Measurements from ENCODE around the gene SMIM12.

Gene SMIM12

GRCh38 chr1:34844252-34844634, 15.3 kb downstream of the SMIM12 start:
- Mint-ChIP-seq H3K27me3 (ENCODE audit: low read depth) (no peaks in the 10 kb centered on the region), H3K4me3 (no peak overlapping the region), H3K36me3 (ENCODE audit: low read depth) (peaks cover 5% of the 10 kb centered on the region), H3K27ac (no peak overlapping the region), H3K9me3 (no peaks in the 10 kb centered on the region), H3K4me1 (ENCODE audit: low read depth) (peaks cover 1% of the 10 kb centered on the region)
- no peak for DNase-seq (ENCODE audit: low spot score)

- peaks cover 2% of the 10 kb centered on the region for H3K36me3 Mint-ChIP-seq (ENCODE audit: low read depth)
- H3K4me1 Mint-ChIP-seq (ENCODE audit: low read depth), result no peaks in the 10 kb centered on the region
- DNase-seq (ENCODE audit: low spot score), result no peak
- no peak overlapping the region for H3K27ac Mint-ChIP-seq
- no peaks in the 10 kb centered on the region for H3K9me3 Mint-ChIP-seq
- H3K27me3 Mint-ChIP-seq (ENCODE audit: low read depth), result no peaks in the 10 kb centered on the region
- H3K4me3 Mint-ChIP-seq, result no peak overlapping the region
Measured at GRCh38 chr1:34843392-34844251, 15.9 kb downstream of the SMIM12 start.

GRCh38 chr1:34842952-34843371, 16.6 kb downstream of the SMIM12 start:
- Mint-ChIP-seq H3K9me3 (no peaks in the 10 kb centered on the region), H3K27ac (no peak overlapping the region), H3K4me1 (ENCODE audit: low read depth) (no peaks in the 10 kb centered on the region), H3K4me3 (no peak overlapping the region), H3K27me3 (ENCODE audit: low read depth) (no peaks in the 10 kb centered on the region), H3K36me3 (ENCODE audit: low read depth) (no peaks in the 10 kb centered on the region)
- DNase-seq (ENCODE audit: low spot score), result no peak

- no peak for DNase-seq (ENCODE audit: low spot score)
- H3K4me3 Mint-ChIP-seq, result no peak overlapping the region
- no peaks in the 10 kb centered on the region for H3K36me3 Mint-ChIP-seq (ENCODE audit: low read depth)
- no peaks in the 10 kb centered on the region for H3K4me1 Mint-ChIP-seq (ENCODE audit: low read depth)
- no peaks in the 10 kb centered on the region for H3K27me3 Mint-ChIP-seq (ENCODE audit: low read depth)
- no peak overlapping the region for H3K27ac Mint-ChIP-seq
- no peaks in the 10 kb centered on the region for H3K9me3 Mint-ChIP-seq
Measured at GRCh38 chr1:34842073-34842472, 17.5 kb downstream of the SMIM12 start.

GRCh38 chr1:34840426-34840825, 19.1 kb downstream of the SMIM12 start:
- Mint-ChIP-seq H3K27ac (no peak overlapping the region), H3K4me3 (no peak overlapping the region), H3K4me1 (ENCODE audit: low read depth) (no peaks in the 10 kb centered on the region), H3K27me3 (ENCODE audit: low read depth) (no peaks in the 10 kb centered on the region), H3K36me3 (ENCODE audit: low read depth) (no peaks in the 10 kb centered on the region), H3K9me3 (no peaks in the 10 kb centered on the region)
- DNase-seq (ENCODE audit: low spot score), result no peak

GRCh38 chr1:34839526-34840305, 19.8 kb downstream of the SMIM12 start:
- DNase-seq (ENCODE audit: low spot score), result no peak
- Mint-ChIP-seq H3K27ac (no peak overlapping the region), H3K9me3 (no peaks in the 10 kb centered on the region), H3K4me1 (ENCODE audit: low read depth) (no peaks in the 10 kb centered on the region), H3K36me3 (ENCODE audit: low read depth) (no peaks in the 10 kb centered on the region), H3K4me3 (no peak overlapping the region), H3K27me3 (ENCODE audit: low read depth) (no peaks in the 10 kb centered on the region)

GRCh38 chr1:34833711-34834110, 25.8 kb downstream of the SMIM12 start:
- Mint-ChIP-seq H3K4me1 (ENCODE audit: low read depth) (no peaks in the 10 kb centered on the region), H3K36me3 (ENCODE audit: low read depth) (no peaks in the 10 kb centered on the region), H3K9me3 (no peaks in the 10 kb centered on the region), H3K4me3 (no peak overlapping the region), H3K27me3 (ENCODE audit: low read depth) (no peaks in the 10 kb centered on the region), H3K27ac (no peak overlapping the region)
- DNase-seq (ENCODE audit: low spot score), result no peak

- Mint-ChIP-seq H3K4me1 (ENCODE audit: low read depth) (no peaks in the 10 kb centered on the region), H3K36me3 (ENCODE audit: low read depth) (no peaks in the 10 kb centered on the region), H3K27ac (no peak overlapping the region), H3K27me3 (ENCODE audit: low read depth) (no peaks in the 10 kb centered on the region), H3K9me3 (no peaks in the 10 kb centered on the region), H3K4me3 (no peak overlapping the region)
- DNase-seq (ENCODE audit: low spot score), result no peak
Measured at GRCh38 chr1:34831721-34832246, 27.8 kb downstream of the SMIM12 start.

GRCh38 chr1:34829250-34829649, 30.3 kb downstream of the SMIM12 start:
- H3K27ac Mint-ChIP-seq, result no peak overlapping the region
- H3K27me3 Mint-ChIP-seq (ENCODE audit: low read depth), result no peaks in the 10 kb centered on the region
- H3K36me3 Mint-ChIP-seq (ENCODE audit: low read depth), result no peaks in the 10 kb centered on the region
- no peak overlapping the region for H3K4me3 Mint-ChIP-seq
- H3K9me3 Mint-ChIP-seq, result no peaks in the 10 kb centered on the region
- DNase-seq (ENCODE audit: low spot score), result no peak
- H3K4me1 Mint-ChIP-seq (ENCODE audit: low read depth), result no peaks in the 10 kb centered on the region

- Mint-ChIP-seq H3K27ac (no peak overlapping the region), H3K4me3 (no peak overlapping the region), H3K27me3 (ENCODE audit: low read depth) (no peaks in the 10 kb centered on the region), H3K36me3 (ENCODE audit: low read depth) (no peaks in the 10 kb centered on the region), H3K9me3 (no peaks in the 10 kb centered on the region), H3K4me1 (ENCODE audit: low read depth) (no peaks in the 10 kb centered on the region)
- no peak for DNase-seq (ENCODE audit: low spot score)
Measured at GRCh38 chr1:34828611-34829010, 30.9 kb downstream of the SMIM12 start.

- Mint-ChIP-seq H3K4me1 (ENCODE audit: low read depth) (no peaks in the 10 kb centered on the region), H3K4me3 (no peak overlapping the region), H3K27me3 (ENCODE audit: low read depth) (no peaks in the 10 kb centered on the region), H3K9me3 (no peaks in the 10 kb centered on the region), H3K27ac (no peak overlapping the region), H3K36me3 (ENCODE audit: low read depth) (no peaks in the 10 kb centered on the region)
- no peak for DNase-seq (ENCODE audit: low spot score)
Measured at GRCh38 chr1:34827341-34827941, 32.1 kb downstream of the SMIM12 start.

- Mint-ChIP-seq H3K4me1 (ENCODE audit: low read depth) (no peaks in the 10 kb centered on the region), H3K9me3 (no peaks in the 10 kb centered on the region), H3K4me3 (no peak overlapping the region), H3K27me3 (ENCODE audit: low read depth) (no peaks in the 10 kb centered on the region), H3K27ac (no peak overlapping the region), H3K36me3 (ENCODE audit: low read depth) (no peaks in the 10 kb centered on the region)
- DNase-seq (ENCODE audit: low spot score), result no peak
Measured at GRCh38 chr1:34825455-34826091, 34.0 kb downstream of the SMIM12 start.

GRCh38 chr1:34824817-34825454, 34.6 kb downstream of the SMIM12 start:
- H3K4me1 Mint-ChIP-seq (ENCODE audit: low read depth), result no peaks in the 10 kb centered on the region
- no peaks in the 10 kb centered on the region for H3K36me3 Mint-ChIP-seq (ENCODE audit: low read depth)
- no peak overlapping the region for H3K27ac Mint-ChIP-seq
- DNase-seq (ENCODE audit: low spot score), result no peak
- no peaks in the 10 kb centered on the region for H3K9me3 Mint-ChIP-seq
- H3K27me3 Mint-ChIP-seq (ENCODE audit: low read depth), result no peaks in the 10 kb centered on the region
- H3K4me3 Mint-ChIP-seq, result no peak overlapping the region
